SU-DHL-6 (cell line): Measurements from ENCODE around the gene TBC1D9B.

Source experiments
- H2AFZ ChIP-seq: fragments of 200-600 bp; sonication (generic); 2 replicates; pipeline ENCODE4 v1.6.1; 2014; ENCODE audit warnings: low read depth, mild to moderate bottlenecking, moderate library complexity, mixed read lengths, antibody characterized with exemption, low read length; ENCODE audit not compliant: severe bottlenecking
- H3F3A ChIP-seq: fragments of 200-600 bp; shearing (Covaris generic); 2 replicates; pipeline ENCODE4 v1.6.0; 2016; ENCODE audit warnings: antibody characterized with exemption, mild to moderate bottlenecking; ENCODE audit not compliant: insufficient read depth
- H3K27ac ChIP-seq: fragments of 200-600 bp; sonication (generic); 2 replicates; pipeline ENCODE4 v1.5.1; 2016; ENCODE audit warnings: low read depth, mild to moderate bottlenecking, low read length, moderate library complexity, mixed read lengths
- H3K27me3 ChIP-seq: fragments of 200-600 bp; sonication (generic), shearing (Covaris generic); 2 replicates; pipeline ENCODE4 v1.6.0; 2014; ENCODE audit warnings: mild to moderate bottlenecking, low read length
- H3K36me3 ChIP-seq: fragments of 200-600 bp; sonication (generic); 2 replicates; pipeline ENCODE4 v1.6.1; 2014; ENCODE audit warnings: mild to moderate bottlenecking, low read length, mixed read lengths
- H3K4me2 ChIP-seq: fragments of 300-600, 200-600 bp; shearing (Covaris generic), sonication (generic); 2 replicates; pipeline ENCODE4 v1.6.0; 2014; ENCODE audit warnings: low read length, low read depth, mild to moderate bottlenecking; ENCODE audit not compliant: poor library complexity, severe bottlenecking
- H3K4me3 ChIP-seq: fragments of 200-600 bp; sonication (generic); 2 replicates; pipeline ENCODE4 v1.5.1; 2014; ENCODE audit warnings: antibody characterized with exemption, low read length, mild to moderate bottlenecking, mixed read lengths; ENCODE audit not compliant: insufficient read depth, poor library complexity, severe bottlenecking
- H3K79me2 ChIP-seq: fragments of 200-600 bp; sonication (generic); 2 replicates; pipeline ENCODE4 v1.6.1; 2014; ENCODE audit warnings: mild to moderate bottlenecking, low read length, moderate library complexity; ENCODE audit not compliant: insufficient read depth
- H3K9ac ChIP-seq: fragments of 200-600 bp; sonication (generic); 2 replicates; pipeline ENCODE4 v1.7.0; 2014; ENCODE audit warnings: mild to moderate bottlenecking, low read length
- H3K9me2 ChIP-seq: fragments of 200-600 bp; sonication (generic); replicated peaks from 2 replicates; pipeline ENCODE4 v1.6.1; 2014; ENCODE audit warnings: low read length; ENCODE audit not compliant: insufficient read depth
- H3K9me3 ChIP-seq: fragments of 200-600 bp; sonication (generic); 2 replicates; pipeline ENCODE4 v1.6.1; 2014; ENCODE audit warnings: low read length, mixed read lengths; ENCODE audit not compliant: insufficient read depth
- H4K20me1 ChIP-seq: fragments of 200-600 bp; sonication (generic); 2 replicates; pipeline ENCODE4 v1.6.1; 2014; ENCODE audit warnings: low read depth, mild to moderate bottlenecking, antibody characterized with exemption, low read length, moderate library complexity, mixed read lengths
- EZH2phosphoT487 ChIP-seq: fragments of 200-600 bp; sonication (generic), shearing (Covaris generic); conservative IDR thresholded peaks from 2 replicates; pipeline ENCODE4 v1.6.1; 2018; ENCODE audit warnings: mild to moderate bottlenecking, antibody characterized with exemption, low read length, moderate library complexity, mixed read lengths
- TF ChIP-seq, protein P1 (sequence below): fragments of 200-600 bp; sonication (generic); IDR thresholded peaks from one replicate; pipeline ENCODE4 v1.5.1; 2017; ENCODE audit warnings: antibody characterized with exemption, mild to moderate bottlenecking, low read length, moderate library complexity; ENCODE audit not compliant: insufficient read depth, poor library complexity, severe bottlenecking

The TBC1D9B gene

GRCh38 chr5:179930788-179931473 is 23.2 kb upstream of the TBC1D9B start:
- H3K4me2 ChIP-seq = no peak overlapping the region
- no peaks in the 10 kb centered on the region for H3K9me2 ChIP-seq
- no peaks in the 10 kb centered on the region for H3K79me2 ChIP-seq
- no peak overlapping the region for H2AFZ ChIP-seq
- H3K9me3 ChIP-seq = no peaks in the 10 kb centered on the region
- H3K36me3 ChIP-seq = no peaks in the 10 kb centered on the region
- H4K20me1 ChIP-seq = no peaks in the 10 kb centered on the region
- no peaks in the 10 kb centered on the region for H3K27me3 ChIP-seq
- no peak overlapping the region for H3K27ac ChIP-seq
- H3K9ac ChIP-seq = no peak overlapping the region
- no peak overlapping the region for H3K4me3 ChIP-seq
- TF ChIP-seq, protein P1, sequence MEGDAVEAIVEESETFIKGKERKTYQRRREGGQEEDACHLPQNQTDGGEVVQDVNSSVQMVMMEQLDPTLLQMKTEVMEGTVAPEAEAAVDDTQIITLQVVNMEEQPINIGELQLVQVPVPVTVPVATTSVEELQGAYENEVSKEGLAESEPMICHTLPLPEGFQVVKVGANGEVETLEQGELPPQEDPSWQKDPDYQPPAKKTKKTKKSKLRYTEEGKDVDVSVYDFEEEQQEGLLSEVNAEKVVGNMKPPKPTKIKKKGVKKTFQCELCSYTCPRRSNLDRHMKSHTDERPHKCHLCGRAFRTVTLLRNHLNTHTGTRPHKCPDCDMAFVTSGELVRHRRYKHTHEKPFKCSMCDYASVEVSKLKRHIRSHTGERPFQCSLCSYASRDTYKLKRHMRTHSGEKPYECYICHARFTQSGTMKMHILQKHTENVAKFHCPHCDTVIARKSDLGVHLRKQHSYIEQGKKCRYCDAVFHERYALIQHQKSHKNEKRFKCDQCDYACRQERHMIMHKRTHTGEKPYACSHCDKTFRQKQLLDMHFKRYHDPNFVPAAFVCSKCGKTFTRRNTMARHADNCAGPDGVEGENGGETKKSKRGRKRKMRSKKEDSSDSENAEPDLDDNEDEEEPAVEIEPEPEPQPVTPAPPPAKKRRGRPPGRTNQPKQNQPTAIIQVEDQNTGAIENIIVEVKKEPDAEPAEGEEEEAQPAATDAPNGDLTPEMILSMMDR = no peak
- TF ChIP-seq EZH2phosphoT487 = no peak
- no peaks in the 10 kb centered on the region for H3F3A ChIP-seq

GRCh38 chr5:179927824-179928223 is 20.1 kb upstream of the TBC1D9B start:
- Histone ChIP-seq H3K4me2 (no peak overlapping the region), H3K9me3 (no peaks in the 10 kb centered on the region), H3K4me3 (no peak overlapping the region), H3K79me2 (no peaks in the 10 kb centered on the region), H3K9me2 (no peaks in the 10 kb centered on the region), H3K27ac (no peak overlapping the region), H4K20me1 (no peaks in the 10 kb centered on the region), H3F3A (no peaks in the 10 kb centered on the region), H3K36me3 (no peaks in the 10 kb centered on the region), H3K27me3 (no peaks in the 10 kb centered on the region), H3K9ac (no peak overlapping the region), H2AFZ (no peak overlapping the region)
- TF ChIP-seq EZH2phosphoT487 = no peak
- TF ChIP-seq, protein P1 = no peak

DNA sequence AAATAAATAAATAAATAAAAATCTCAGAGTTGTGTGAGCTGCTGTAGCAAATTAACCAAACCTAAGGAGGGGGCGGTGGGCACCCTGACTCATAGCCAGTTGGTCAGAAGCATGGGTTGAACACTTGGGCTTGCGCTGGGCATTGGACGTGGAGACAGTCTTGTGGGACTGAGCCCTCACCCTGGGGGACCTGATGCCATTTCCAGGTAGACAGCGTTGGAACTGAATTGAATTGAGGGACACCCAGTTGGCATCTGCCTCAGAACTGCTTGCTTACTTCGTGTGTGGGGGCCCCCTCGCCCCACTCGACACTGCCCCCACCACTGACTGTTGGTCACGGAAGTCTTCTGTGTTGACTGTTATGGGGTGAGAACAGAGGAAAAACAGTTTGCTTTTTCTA is 19.0 kb upstream of the TBC1D9B start:
- Histone ChIP-seq H3K27ac (no peak overlapping the region), H3F3A (no peaks in the 10 kb centered on the region), H3K79me2 (no peaks in the 10 kb centered on the region), H3K4me2 (no peak overlapping the region), H4K20me1 (no peaks in the 10 kb centered on the region), H3K27me3 (no peaks in the 10 kb centered on the region), H3K9ac (no peak overlapping the region), H2AFZ (no peak overlapping the region), H3K4me3 (no peak overlapping the region), H3K9me2 (no peaks in the 10 kb centered on the region), H3K36me3 (no peaks in the 10 kb centered on the region), H3K9me3 (no peaks in the 10 kb centered on the region)
- no peak for TF ChIP-seq EZH2phosphoT487
- TF ChIP-seq, protein P1 = no peak
